Caco-2 (cell line): ENCODE measurements around the gene SOBP. TPM values are rescaled to one million over a fixed set of nuclear protein-coding genes. Genes with fewer than 3 reads are reported as not detected.
"Not testable (repeated sequence)": the region's sequence is repeated elsewhere in the genome, so short reads cannot be mapped to it uniquely, and the experiment has no call there.

Experiments used
- BruUV-seq: library from RNA; stranded (reverse); fragments of 400-500 nt; replicated peaks from 2 replicates; lab custom pipeline; 2021; lab: Mats Ljungman, UMichigan
- CTCF ChIA-PET: fragments of 300-600 bp; sonication (Branson Sonifier 250); formaldehyde crosslinking; loops from one replicate; lab custom pipeline; 2022; ENCODE audit warnings: antibody characterized with exemption; lab: Charles Lee
- POLR2A ChIA-PET: fragments of 300-600 bp; sonication (Branson Sonifier 250); formaldehyde crosslinking; loops from one replicate; lab custom pipeline; 2022; ENCODE audit warnings: antibody characterized with exemption; lab: Charles Lee
- DNase-seq, 2 experiments: peaks; one replicate each; pipeline versions ENCODE4 v3.0.0 to v3.0.0-alpha.2; 2020 to 2022
- H3K27me3 ChIP-seq: replicated peaks from 2 replicates; pipeline ENCODE4 v1.6.0; 2011; ENCODE audit warnings: low read length; ENCODE audit not compliant: control insufficient read depth, insufficient read depth
- H3K36me3 ChIP-seq: 2 replicates; pipeline ENCODE4 v1.5.1; 2011; ENCODE audit warnings: low read length; ENCODE audit not compliant: control insufficient read depth, insufficient read depth
- H3K4me1 ChIP-seq: fragments of 250-450 bp; sonication (Bioruptor Pico); 2 replicates; pipeline ENCODE4 v1.5.1; 2020; ENCODE audit warnings: mild to moderate bottlenecking
- H3K4me3 ChIP-seq: 2 replicates; pipeline ENCODE4 v1.5.1; 2011; ENCODE audit warnings: low read depth, mild to moderate bottlenecking, control low read depth, low read length
- H3K9me3 ChIP-seq: fragments of 250-450 bp; sonication (Bioruptor Pico); 2 replicates; pipeline ENCODE4 v1.5.1; 2020; ENCODE audit warnings: mild to moderate bottlenecking, moderate library complexity
- H3K27ac Mint-ChIP-seq: one replicate; pipeline ENCODE4 v1.8.0; 2022; ENCODE audit warnings: mixed read lengths; ENCODE audit not compliant: unreplicated experiment
- H3K27me3 Mint-ChIP-seq: one replicate; pipeline ENCODE4 v1.8.0; 2022; ENCODE audit warnings: mixed read lengths; ENCODE audit not compliant: insufficient read depth, unreplicated experiment
- H3K36me3 Mint-ChIP-seq: one replicate; pipeline ENCODE4 v1.8.0; 2022; ENCODE audit warnings: mild to moderate bottlenecking, mixed read lengths; ENCODE audit not compliant: insufficient read depth, unreplicated experiment
- H3K4me1 Mint-ChIP-seq: one replicate; pipeline ENCODE4 v1.8.0; 2022; ENCODE audit warnings: low read depth, mixed read lengths; ENCODE audit not compliant: unreplicated experiment
- H3K4me3 Mint-ChIP-seq: one replicate; pipeline ENCODE4 v1.8.0; 2022; ENCODE audit warnings: mild to moderate bottlenecking, moderate library complexity, mixed read lengths; ENCODE audit not compliant: unreplicated experiment
- H3K9me3 Mint-ChIP-seq: one replicate; pipeline ENCODE4 v1.8.0; 2022; ENCODE audit warnings: mixed read lengths; ENCODE audit not compliant: unreplicated experiment
- intact Hi-C: fragments of 100-400 bp; cut with micrococcal nuclease; formaldehyde crosslinking; loops from one replicate; pipeline ENCODE4 v1.10.0; 2022; ENCODE audit not compliant: unreplicated experiment
- total RNA-seq: library from RNA; stranded (reverse); gene quantifications from 2 replicates; pipeline ENCODE4 v1.2.3, GENCODE V29; 2022
- TF ChIP-seq, protein P1 (sequence below), 2 experiments: fragments of 200-600 bp in 1 of 2; IDR thresholded peaks; 1 replicate in 1 of 2; 2 replicates in 1 of 2; pipeline versions ENCODE4 v1.5.1 to v1.8.0; 2011 to 2022; ENCODE audit warnings: antibody characterized with exemption in 1 of 2, control low read depth in 1 of 2, inconsistent platforms in 1 of 2, low read depth in 1 of 2, low read length in 1 of 2, mild to moderate bottlenecking in 1 of 2, moderate library complexity in 1 of 2; ENCODE audit not compliant: insufficient read depth in 1 of 2, severe bottlenecking in 1 of 2, unreplicated experiment in 1 of 2

The SOBP gene
- total RNA-seq, 1 experiment from 2014 or later: not detected

DNA sequence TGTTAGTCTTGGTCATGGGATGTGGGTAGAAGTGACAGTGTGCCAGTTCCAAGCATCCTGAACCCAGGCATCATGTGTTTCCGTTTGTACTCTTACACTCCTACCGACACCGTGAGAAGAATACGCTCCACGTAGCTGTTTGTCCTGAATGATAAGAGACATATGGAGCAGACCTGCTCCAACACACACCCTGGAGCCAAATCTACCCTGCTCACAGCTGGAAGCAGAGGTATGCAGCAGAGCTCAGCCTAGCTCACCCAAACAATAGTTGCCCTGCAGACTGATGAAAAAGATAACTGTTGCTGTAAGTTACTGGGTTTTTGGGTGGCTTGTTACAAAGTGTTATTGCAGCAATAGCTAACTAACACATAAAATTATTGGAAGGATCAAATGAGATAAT is 16.3 kb upstream of the SOBP start:
- Histone ChIP-seq H3K9me3 (no peaks in the 10 kb centered on the region), H3K4me3 (no peak overlapping the region), H3K36me3 (no peaks in the 10 kb centered on the region), H3K27me3 (no peaks in the 10 kb centered on the region), H3K4me1 (no peaks in the 10 kb centered on the region; the same call in 1 of the 2 replicates)
- no peaks in the 10 kb centered on the region for H3K27me3 Mint-ChIP-seq
- H3K27ac Mint-ChIP-seq: no peak overlapping the region
- H3K9me3 Mint-ChIP-seq: no peaks in the 10 kb centered on the region
- no peaks in the 10 kb centered on the region for H3K4me1 Mint-ChIP-seq
- H3K4me3 Mint-ChIP-seq: no peak overlapping the region
- ChIA-PET CTCF (no interaction called here), POLR2A (no interaction called here)
- no peak for DNase-seq
- TF ChIP-seq, protein P1, sequence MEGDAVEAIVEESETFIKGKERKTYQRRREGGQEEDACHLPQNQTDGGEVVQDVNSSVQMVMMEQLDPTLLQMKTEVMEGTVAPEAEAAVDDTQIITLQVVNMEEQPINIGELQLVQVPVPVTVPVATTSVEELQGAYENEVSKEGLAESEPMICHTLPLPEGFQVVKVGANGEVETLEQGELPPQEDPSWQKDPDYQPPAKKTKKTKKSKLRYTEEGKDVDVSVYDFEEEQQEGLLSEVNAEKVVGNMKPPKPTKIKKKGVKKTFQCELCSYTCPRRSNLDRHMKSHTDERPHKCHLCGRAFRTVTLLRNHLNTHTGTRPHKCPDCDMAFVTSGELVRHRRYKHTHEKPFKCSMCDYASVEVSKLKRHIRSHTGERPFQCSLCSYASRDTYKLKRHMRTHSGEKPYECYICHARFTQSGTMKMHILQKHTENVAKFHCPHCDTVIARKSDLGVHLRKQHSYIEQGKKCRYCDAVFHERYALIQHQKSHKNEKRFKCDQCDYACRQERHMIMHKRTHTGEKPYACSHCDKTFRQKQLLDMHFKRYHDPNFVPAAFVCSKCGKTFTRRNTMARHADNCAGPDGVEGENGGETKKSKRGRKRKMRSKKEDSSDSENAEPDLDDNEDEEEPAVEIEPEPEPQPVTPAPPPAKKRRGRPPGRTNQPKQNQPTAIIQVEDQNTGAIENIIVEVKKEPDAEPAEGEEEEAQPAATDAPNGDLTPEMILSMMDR (IDR thresholded peaks at IDR 0.05; ENCODE audit: insufficient read depth in 1 of 2, low read depth in 1 of 2, low read length in 1 of 2, severe bottlenecking in 1 of 2, unreplicated experiment in 1 of 2): no peak
- BruUV-seq: no TSS peak
- intact Hi-C loops: no loop called here
- no peaks in the 10 kb centered on the region for H3K36me3 Mint-ChIP-seq

DNA sequence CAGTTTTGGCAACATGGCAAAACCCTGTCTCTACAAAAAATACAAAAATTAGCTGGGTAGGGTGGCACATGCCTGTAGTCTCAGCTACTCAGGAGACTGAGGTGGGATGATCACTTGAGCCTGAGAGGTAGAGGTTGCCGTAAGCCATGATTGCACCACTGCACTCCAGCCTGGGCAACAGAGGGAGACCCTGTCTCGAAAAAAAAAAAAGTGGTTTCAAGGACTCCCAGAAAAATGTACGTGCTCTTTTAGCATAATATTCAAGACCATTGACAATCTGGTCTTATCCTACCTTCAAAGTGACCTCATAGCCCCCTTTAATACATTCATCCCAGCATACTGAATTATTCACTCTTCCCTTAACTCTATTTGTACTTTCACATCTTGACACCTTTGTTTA is 14.6 kb upstream of the SOBP start:
- DNase-seq, intact Hi-C loops, H3K9me3 Mint-ChIP-seq, H3K4me1 ChIP-seq, H3K27me3 Mint-ChIP-seq, H3K36me3 Mint-ChIP-seq, H3K27ac Mint-ChIP-seq, POLR2A ChIA-PET, BruUV-seq, H3K4me3 ChIP-seq, H3K36me3 ChIP-seq, H3K4me1 Mint-ChIP-seq, H3K27me3 ChIP-seq, H3K9me3 ChIP-seq, H3K4me3 Mint-ChIP-seq: not testable (repeated sequence)
- CTCF ChIA-PET: interaction anchor here (0.7 kb wide), 2 partner anchors 146 to 152 kb away, joined by 3 read pairs; no protein-coding TSS in a partner anchor

DNA sequence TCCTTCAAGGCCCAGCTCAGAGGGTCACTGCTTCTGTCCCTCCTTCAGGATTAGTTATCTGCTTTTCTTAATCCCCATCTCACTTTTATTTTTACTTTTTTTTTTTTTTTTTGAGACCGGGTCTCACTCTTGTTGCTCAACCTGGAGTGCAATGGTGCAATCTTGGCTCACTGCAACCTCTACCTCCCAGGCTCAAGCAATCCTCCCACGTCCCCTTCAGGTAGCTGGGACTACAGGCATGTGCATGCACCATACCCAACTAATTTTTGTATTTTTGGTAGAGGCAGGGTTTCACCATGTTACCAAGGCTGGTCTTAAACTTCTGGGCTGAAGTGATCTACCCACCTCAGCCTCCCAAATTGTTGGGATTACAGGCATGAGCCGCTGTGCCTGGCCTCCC is 14.1 kb upstream of the SOBP start:
- H3K27ac Mint-ChIP-seq, BruUV-seq, H3K4me3 Mint-ChIP-seq, H3K4me1 ChIP-seq, DNase-seq, H3K27me3 Mint-ChIP-seq, H3K9me3 Mint-ChIP-seq, intact Hi-C loops, H3K36me3 ChIP-seq, H3K4me3 ChIP-seq, H3K36me3 Mint-ChIP-seq, POLR2A ChIA-PET, H3K4me1 Mint-ChIP-seq, H3K9me3 ChIP-seq, H3K27me3 ChIP-seq: not testable (repeated sequence)
- CTCF ChIA-PET: interaction anchor here (0.7 kb wide), 2 partner anchors 146 to 152 kb away, joined by 3 read pairs; no protein-coding TSS in a partner anchor

DNA sequence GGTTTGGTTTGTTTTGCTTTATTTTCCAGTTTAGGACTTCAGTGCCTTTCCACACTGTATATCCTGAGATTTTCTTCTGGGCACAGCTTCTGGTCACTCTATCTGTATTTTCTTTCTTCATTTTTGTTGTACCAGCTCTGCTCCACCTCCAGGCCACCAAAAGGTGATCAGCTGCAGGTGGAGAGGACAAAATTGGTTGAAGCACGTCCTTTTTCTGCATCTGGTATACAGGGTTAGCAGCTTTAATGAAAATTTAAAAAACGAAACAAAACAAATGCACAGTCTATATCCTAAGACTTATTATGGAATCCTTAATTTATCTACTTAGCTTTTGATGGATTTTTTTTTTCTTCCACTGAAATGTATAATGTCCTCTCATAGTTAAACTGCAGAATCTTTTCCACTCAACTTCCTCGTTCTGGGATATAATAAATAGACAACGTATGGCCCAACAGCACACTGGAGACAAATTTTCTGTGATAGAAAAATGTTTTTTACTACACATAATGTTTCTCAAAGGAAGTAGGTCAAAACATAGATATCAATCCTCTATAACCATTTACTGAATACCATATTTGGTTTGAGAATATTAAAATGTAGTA is 10.7 kb upstream of the SOBP start:
- Mint-ChIP-seq H3K27me3 (peaks cover 13% of the 10 kb centered on the region), H3K4me1 (no peaks in the 10 kb centered on the region), H3K9me3 (no peaks in the 10 kb centered on the region), H3K36me3 (no peaks in the 10 kb centered on the region), H3K27ac (no peak overlapping the region), H3K4me3 (no peak overlapping the region)
- no peaks in the 10 kb centered on the region for H3K9me3 ChIP-seq
- no peaks in the 10 kb centered on the region; the same call in 1 of the 2 replicates for H3K27me3 ChIP-seq
- BruUV-seq: no TSS peak
- intact Hi-C loops: no loop called here
- POLR2A ChIA-PET: interaction anchor here (0.6 kb wide), 1 partner anchor 1234 kb away, joined by 3 read pairs; no protein-coding TSS in a partner anchor
- no peaks in the 10 kb centered on the region for H3K36me3 ChIP-seq
- CTCF ChIA-PET: no interaction called here
- H3K4me3 ChIP-seq: no peak overlapping the region
- TF ChIP-seq, protein P1 (IDR thresholded peaks at IDR 0.05; ENCODE audit: insufficient read depth in 1 of 2, low read depth in 1 of 2, low read length in 1 of 2, severe bottlenecking in 1 of 2, unreplicated experiment in 1 of 2): no peak
- no peaks in the 10 kb centered on the region; the same call in 1 of the 2 replicates for H3K4me1 ChIP-seq
- no peak for DNase-seq
